B cell (primary cell): ENCODE data around the gene HIVEP1.

Experiments
- EZH2 ChIP-seq: IDR thresholded peaks from 2 replicates; pipeline ENCODE4 v1.6.1; 2012; ENCODE audit warnings: borderline replicate concordance, low read depth, mild to moderate bottlenecking, moderate library complexity, low read length; ENCODE audit not compliant: insufficient read depth, poor library complexity, severe bottlenecking
- TF ChIP-seq, protein P1 (sequence below): fragments of 200-600 bp; IDR thresholded peaks from one replicate; pipeline ENCODE4 v1.8.0; 2022; ENCODE audit warnings: antibody characterized with exemption, mild to moderate bottlenecking

- TF ChIP-seq, protein P1, sequence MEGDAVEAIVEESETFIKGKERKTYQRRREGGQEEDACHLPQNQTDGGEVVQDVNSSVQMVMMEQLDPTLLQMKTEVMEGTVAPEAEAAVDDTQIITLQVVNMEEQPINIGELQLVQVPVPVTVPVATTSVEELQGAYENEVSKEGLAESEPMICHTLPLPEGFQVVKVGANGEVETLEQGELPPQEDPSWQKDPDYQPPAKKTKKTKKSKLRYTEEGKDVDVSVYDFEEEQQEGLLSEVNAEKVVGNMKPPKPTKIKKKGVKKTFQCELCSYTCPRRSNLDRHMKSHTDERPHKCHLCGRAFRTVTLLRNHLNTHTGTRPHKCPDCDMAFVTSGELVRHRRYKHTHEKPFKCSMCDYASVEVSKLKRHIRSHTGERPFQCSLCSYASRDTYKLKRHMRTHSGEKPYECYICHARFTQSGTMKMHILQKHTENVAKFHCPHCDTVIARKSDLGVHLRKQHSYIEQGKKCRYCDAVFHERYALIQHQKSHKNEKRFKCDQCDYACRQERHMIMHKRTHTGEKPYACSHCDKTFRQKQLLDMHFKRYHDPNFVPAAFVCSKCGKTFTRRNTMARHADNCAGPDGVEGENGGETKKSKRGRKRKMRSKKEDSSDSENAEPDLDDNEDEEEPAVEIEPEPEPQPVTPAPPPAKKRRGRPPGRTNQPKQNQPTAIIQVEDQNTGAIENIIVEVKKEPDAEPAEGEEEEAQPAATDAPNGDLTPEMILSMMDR: no peak
- TF ChIP-seq EZH2: no peak
These were observed 10.4 kb downstream of the HIVEP1 start for GRCh38 chr6:12022481-12022880.
